Measurements from ENCODE around the gene SYT10. TPM values are rescaled to one million over a fixed set of nuclear protein-coding genes. Genes with fewer than 3 reads are reported as not detected.

Gene SYT10
- total RNA-seq, 1 experiment from 2014 or later, result 0.70 TPM

GRCh38 chr12:33484161-33484560 lies 44.5 kb upstream of the SYT10 start:
- no peak overlapping the region for H2AFZ ChIP-seq (ENCODE audit: low read length)
- no peak overlapping the region for H3K27ac Mint-ChIP-seq
- no peak overlapping the region for H2BK12ac ChIP-seq (ENCODE audit: insufficient read length, low read depth, low read length)
- no peaks in the 10 kb centered on the region for H3K27me3 ChIP-seq (ENCODE audit: insufficient read depth, low read length)
- no peak overlapping the region for H4K5ac ChIP-seq (ENCODE audit: insufficient read length, low read depth, low read length)
- H3K9me3 ChIP-seq (ENCODE audit: control insufficient read depth, low read depth, low read length), result no peaks in the 10 kb centered on the region
- H3K9ac ChIP-seq (ENCODE audit: extremely low read depth, insufficient read length, low read length), result no peak overlapping the region
- H4K91ac ChIP-seq (ENCODE audit: insufficient read length, low read depth, low read length), result no peak overlapping the region
- no peak overlapping the region for H3K4me3 Mint-ChIP-seq
- H3K4me1 ChIP-seq (ENCODE audit: insufficient read depth, low read length), result no peaks in the 10 kb centered on the region; the same call in 1 of the 2 replicates
- no peak overlapping the region for H3K14ac ChIP-seq (ENCODE audit: insufficient read depth, low read length)
- H4K20me1 ChIP-seq (ENCODE audit: control insufficient read depth, insufficient read depth, insufficient read length), result no peaks in the 10 kb centered on the region
- no peaks in the 10 kb centered on the region for H3K9me3 Mint-ChIP-seq
- TF ChIP-seq, protein P1, sequence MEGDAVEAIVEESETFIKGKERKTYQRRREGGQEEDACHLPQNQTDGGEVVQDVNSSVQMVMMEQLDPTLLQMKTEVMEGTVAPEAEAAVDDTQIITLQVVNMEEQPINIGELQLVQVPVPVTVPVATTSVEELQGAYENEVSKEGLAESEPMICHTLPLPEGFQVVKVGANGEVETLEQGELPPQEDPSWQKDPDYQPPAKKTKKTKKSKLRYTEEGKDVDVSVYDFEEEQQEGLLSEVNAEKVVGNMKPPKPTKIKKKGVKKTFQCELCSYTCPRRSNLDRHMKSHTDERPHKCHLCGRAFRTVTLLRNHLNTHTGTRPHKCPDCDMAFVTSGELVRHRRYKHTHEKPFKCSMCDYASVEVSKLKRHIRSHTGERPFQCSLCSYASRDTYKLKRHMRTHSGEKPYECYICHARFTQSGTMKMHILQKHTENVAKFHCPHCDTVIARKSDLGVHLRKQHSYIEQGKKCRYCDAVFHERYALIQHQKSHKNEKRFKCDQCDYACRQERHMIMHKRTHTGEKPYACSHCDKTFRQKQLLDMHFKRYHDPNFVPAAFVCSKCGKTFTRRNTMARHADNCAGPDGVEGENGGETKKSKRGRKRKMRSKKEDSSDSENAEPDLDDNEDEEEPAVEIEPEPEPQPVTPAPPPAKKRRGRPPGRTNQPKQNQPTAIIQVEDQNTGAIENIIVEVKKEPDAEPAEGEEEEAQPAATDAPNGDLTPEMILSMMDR (conservative IDR thresholded peaks at IDR 0.05), result no peak
- no peak overlapping the region for H4K8ac ChIP-seq (replicated peaks; ENCODE audit: insufficient read length, low read depth, low read length)
- no peak for DNase-seq
- no peak overlapping the region for H3K18ac ChIP-seq (ENCODE audit: insufficient read length, low read depth, low read length)
- no peaks in the 10 kb centered on the region for H3K36me3 Mint-ChIP-seq (ENCODE audit: insufficient read depth in 1 of 3, low read depth in 3 of 3)
- H3K4me2 ChIP-seq (ENCODE audit: insufficient read depth, insufficient read length, low read length), result no peak overlapping the region
- no peak overlapping the region for H2BK5ac ChIP-seq (ENCODE audit: insufficient read length, low read length)
- H2BK120ac ChIP-seq (ENCODE audit: low read depth, low read length, poor library complexity, severe bottlenecking), result no peak overlapping the region
- no peak overlapping the region for H3K56ac ChIP-seq (ENCODE audit: insufficient read length, low read depth, low read length)
- no peaks in the 10 kb centered on the region for H3K23me2 ChIP-seq (ENCODE audit: insufficient read length, low read depth, low read length, poor library complexity, severe bottlenecking)
- peaks cover 6% of the 10 kb centered on the region in 2 experiments for H3K4me1 Mint-ChIP-seq
- no peak overlapping the region for H2BK15ac ChIP-seq (ENCODE audit: low read depth, low read length)
- no peak overlapping the region for H3K27ac ChIP-seq (ENCODE audit: insufficient read length, low read depth, low read length)
- no peak overlapping the region for H2BK20ac ChIP-seq (ENCODE audit: low read depth, low read length, poor library complexity, severe bottlenecking)
- H3K4ac ChIP-seq (ENCODE audit: low read depth, low read length), result no peak overlapping the region
- no peak overlapping the region for H3T11ph ChIP-seq (ENCODE audit: low read length)
- H3K27me3 Mint-ChIP-seq (ENCODE audit: low read depth), result no peaks in the 10 kb centered on the region
- no peaks in the 10 kb centered on the region for H3K79me2 ChIP-seq (ENCODE audit: insufficient read depth, low read length)
- no peak overlapping the region for H3K23ac ChIP-seq (ENCODE audit: insufficient read length, low read depth, low read length)
- no peak overlapping the region for H2AK5ac ChIP-seq (ENCODE audit: insufficient read length, low read length)
- 100% methylated on average over 1 of the region's 1 CpG for WGBS (ENCODE audit: extremely low coverage, insufficient read length, low lambda C conversion rate)
- no peaks in the 10 kb centered on the region for H3K79me1 ChIP-seq (ENCODE audit: insufficient read depth, low read depth, low read length, poor library complexity, severe bottlenecking)
